Amniotic stem cell (primary cell): ENCODE data around the gene CPEB4.

Experiments
- DNase-seq: peaks from one replicate; lab custom pipeline; 2025; lab: John Stamatoyannopoulos, UW

CPEB4 gene

DNA sequence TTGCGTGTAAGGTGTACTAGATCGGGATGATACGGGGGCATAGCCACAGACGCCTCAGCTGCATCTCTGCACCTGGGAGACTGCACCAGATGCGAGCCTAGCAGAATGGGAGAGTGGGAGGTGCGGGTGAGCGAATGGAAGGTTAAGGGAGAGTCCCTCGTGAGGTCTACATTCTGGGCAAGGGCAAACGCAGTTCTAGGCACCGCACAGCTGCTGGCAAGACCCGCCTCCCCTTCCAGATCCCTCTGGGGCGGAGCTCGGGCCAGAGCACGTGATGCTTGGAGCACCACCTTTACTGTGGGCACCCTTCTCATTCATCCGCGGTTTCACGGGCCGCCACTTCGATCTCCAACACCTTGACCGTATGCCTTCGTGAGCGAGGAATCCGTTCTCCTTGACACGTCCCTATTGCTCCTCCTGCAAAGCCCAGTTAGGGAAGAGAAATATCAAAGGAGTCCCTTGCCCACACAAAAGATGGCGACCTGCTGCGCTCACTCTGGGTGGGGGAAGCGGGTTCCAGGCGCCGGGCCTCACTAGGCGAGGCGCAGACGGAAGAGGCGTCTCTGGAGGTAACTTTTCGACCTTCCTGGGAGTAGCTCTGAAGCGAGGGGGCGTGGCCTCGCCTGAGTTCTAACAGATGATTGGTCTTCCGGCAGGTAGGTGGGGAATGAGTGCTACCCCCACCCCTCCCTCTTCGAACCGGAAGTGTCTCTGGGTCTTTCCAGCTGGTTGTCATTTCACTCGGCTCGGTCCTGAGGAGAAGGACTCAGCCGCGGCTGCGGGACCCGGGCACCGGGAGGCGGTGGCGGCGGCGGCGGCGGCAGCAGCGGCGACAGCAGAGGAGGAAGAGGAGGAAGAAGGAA is at the start of gene CPEB4:
Gene CPEB4 (plus strand): TSS at position 740 of the 863 bp plus-strand sequence. CDS start 1,385 bp downstream, outside the sequence.
- peak; percentile 100 for DNase-seq

DNA sequence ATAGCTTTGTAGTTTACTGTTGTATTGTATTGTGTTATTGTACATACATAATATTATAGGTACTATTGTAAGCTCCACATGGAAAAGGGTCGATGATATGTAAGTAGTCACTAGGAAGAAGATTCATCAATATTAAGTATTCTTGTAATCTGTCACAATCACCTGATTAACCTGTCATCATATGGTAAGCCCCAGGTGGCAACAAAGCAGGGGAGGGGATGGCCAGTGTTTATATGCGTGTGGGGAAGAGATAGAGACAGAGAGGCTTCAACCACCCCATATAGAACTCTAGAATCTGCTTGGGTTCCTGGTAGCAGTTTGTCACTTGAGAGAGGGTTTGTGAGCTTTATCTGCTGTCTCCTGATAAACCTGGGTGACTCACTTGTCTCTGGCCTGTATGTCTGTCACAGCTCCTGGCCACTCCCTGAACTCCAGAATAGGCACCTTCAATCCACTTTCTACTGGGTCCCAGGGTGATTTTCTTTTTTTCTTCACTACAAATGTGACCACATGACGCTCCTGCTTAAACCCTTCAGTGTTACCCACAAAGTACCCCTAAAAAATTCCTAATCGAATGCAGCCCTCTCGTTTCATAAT is 48.9 kb upstream of the CPEB4 start:
- no peak for DNase-seq

DNA sequence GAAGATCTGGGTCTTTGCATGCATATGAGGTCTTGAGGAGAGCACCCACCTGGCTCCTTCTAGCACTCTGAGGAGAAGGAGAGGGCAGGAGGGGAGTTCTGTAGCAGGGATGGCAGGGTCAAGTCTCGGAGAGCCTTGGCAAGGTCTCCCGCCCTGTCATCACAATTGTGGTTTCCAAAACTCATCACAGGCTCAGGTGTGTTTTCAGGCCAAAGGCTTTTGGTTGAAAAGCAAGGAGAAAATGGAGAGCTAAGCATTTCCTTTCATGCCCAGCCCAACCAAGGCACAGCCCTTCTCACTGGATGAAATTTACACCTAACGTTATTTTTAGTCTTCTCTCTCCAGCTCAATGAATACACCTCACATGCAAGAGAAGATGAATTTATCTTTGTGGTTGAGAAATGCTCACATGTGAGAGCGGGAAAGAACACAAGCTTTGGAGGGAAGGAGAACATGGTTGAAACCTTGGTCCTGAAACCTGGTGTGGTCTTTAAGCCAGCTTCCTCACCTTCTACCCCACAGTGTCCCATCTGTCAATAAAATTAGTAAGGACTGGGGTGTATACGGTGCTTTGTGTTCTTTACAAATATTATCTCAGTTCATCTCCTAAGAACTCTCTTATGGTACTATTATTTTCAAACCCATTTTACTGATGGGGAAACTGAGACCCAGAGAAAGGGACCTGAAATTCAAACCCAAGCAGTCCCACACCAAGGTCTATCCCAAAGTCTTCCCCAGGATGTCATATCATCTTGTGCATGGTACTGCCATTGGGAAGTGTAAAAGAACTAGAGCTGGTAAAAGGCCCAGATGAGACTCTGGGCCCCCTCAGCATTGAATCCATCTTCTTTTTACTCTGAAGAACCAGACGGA is 47.8 kb upstream of the CPEB4 start:
- no peak for DNase-seq

DNA sequence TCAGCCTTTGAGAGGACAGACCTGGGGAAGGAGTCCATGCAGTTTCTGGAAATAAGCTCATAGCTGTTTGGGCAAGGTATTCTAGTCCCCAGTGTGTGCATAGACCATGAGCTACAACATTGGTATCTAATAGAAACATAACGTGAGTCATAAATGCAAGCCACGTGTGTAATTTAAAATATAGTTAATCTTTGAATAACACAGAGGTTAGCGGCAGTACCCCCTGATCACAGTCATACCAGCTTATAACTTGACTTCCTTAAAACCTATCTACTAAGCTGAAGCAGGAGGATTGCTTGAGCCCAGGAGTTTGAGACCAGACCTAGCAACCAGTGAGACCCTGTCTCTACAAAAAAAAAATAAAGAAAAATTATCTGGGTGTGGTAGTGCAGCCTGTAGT is 46.4 kb upstream of the CPEB4 start:
- DNase-seq: no peak

DNA sequence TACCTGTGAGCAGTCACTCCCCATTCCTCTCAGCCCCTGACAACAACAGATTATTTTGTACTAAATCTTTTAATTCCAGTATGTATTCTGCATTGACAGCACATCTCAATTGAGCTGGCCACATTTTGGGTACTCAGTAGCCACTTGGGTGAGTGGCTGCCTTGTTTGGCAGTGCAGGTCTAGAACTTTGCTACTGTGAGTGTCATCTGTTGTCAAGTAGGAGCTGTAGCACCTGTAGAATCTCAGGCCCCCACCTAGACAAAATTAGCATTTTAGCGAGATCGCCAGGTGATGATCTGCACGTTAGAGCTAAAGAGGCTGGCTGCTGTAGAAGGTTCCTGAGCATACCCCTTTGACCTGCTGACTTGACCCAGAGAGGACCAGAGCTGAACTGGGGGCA is 44.4 kb upstream of the CPEB4 start:
- no peak for DNase-seq

DNA sequence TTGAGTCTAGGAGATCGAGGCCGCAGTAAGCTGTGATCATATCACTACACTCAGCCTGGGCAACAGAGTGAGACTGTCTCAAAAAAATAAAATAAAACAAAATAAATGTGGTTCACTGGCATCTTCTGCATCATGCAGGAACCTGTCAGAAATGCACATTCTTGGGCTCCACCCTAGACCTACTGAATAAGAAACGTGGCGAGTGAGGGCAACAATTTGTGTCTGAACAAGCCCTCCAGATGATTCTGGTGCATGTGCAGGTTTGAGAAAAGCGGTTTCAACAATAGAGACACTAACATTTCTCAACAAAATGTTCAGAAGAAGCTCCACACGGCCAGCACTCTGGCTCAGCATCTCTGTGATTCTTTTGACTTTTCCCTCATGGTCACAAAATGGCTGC is 42.8 kb upstream of the CPEB4 start:
- DNase-seq: no peak

DNA sequence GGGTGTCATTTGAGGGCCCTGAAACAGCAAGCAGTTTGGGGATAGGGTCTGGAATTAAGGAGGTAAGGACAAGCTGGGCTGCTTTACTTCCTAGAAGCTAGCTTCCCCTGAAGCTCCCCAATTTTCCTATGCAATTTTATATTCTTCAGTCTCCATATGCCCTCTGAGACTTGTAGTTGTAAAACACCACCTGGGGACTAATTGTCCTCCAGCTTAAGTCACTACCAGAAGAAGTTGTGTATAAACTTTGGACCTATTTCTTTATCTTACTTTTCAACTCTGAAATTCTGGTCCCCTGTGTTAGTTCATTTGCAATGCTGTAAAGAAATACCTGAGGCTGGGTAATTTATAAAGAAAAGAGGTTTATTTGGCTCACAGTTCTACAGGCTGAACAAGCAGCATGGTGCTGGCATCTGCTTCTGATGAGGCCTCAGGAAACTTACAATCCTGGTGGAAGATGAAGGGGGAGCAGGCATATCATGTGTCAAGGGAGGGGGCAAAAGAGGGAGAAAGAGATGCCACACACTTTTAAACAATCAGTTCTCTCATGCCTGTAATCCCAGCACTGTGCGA is 41.1 kb upstream of the CPEB4 start:
- no peak for DNase-seq

DNA sequence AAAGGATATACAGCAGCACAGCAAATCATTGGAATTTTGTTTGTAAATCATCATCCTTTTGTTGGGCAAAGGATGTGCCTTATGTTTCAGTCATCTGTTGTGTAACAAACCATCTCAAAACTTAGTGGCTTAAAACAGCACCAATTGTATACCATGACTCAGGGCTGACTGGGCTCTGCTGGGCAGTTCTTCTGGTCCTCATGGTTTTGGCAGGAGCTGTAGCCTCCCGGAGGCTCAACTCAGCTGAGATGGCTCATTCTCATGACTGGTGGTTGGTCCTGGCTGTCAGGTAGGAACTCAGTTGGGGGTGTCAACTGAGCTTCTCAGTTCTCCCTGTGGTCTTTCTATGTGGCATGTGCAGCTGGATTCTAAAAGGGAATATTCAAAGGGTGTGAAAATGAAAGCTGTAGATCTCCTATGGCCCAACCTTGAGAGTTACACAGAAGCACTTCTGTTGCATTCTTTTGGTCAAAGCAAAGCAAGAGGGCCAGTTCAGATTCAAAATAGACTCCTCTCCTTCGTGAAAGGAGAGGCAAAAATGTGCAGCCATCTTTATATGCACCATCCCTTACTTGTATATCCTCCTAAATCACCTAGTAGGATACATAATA is 39.1 kb upstream of the CPEB4 start:
- no peak for DNase-seq

DNA sequence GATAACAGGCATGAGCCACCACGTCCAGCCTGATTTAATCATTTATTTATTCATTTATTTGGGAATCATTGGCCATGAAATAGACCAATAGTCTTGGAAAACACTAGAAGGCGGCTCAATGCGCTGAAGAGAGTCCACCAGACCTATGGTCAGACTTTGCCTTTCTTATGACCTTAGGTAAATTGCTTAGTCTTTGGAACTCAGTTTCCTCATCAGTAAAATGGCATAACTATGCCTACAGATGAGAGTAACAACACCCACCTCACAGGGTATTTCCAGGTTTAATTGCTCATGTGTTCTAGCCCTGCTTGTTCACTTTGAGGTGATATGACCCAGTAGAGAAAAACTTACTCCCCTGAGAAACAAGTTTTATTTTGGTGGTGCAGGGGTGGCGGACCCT is 38.2 kb upstream of the CPEB4 start:
- no peak for DNase-seq

DNA sequence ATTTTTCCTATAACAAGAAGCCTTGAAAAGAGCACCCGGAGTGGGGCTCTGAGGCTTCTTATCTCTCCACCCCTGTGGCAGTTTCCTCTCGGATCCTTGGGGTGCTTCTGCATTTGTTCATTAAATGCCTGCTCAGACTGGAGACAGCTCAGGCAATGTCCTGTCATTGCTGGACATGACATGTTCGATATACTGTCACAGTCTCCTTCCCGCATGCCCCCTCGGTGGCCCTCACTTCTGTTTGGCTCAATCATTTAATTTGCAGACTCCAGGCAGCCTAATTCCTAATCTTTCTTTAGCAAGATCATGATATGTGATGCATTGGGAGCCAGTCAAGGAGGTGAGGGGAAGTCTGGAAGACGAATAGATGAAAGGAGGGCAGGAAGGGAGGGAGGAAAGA is 37.5 kb upstream of the CPEB4 start:
- DNase-seq: no peak

DNA sequence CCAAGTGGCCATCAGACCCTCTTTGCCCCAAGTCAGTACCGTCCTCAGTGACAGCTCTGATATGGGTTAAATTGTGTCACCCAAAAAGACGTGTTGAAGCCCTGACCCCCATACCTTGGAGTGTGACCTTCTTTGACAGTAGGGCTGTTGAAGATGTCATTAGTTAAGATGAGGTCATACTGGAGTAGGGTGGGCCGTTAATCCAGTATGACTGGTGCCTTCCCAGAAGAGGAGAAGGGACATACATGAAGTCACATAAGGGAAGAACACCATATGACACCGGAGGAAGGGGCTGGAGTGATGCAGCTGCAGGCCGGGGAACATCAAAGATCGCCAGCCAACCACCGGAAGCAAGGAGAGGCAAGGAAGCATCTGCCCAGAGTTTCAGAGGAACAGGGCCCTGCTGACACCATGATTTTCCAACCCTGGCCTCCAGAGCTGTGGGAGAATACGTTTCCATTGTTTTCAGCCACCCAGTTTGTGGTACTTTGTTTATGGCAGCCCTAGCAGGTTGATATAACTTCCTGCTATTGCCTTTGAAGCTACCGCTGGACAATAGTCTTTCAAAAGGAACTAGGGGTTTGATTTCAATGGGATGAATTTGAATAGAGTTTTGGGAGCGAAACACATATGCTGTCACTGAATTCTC is 36.4 kb upstream of the CPEB4 start:
- no peak for DNase-seq

DNA sequence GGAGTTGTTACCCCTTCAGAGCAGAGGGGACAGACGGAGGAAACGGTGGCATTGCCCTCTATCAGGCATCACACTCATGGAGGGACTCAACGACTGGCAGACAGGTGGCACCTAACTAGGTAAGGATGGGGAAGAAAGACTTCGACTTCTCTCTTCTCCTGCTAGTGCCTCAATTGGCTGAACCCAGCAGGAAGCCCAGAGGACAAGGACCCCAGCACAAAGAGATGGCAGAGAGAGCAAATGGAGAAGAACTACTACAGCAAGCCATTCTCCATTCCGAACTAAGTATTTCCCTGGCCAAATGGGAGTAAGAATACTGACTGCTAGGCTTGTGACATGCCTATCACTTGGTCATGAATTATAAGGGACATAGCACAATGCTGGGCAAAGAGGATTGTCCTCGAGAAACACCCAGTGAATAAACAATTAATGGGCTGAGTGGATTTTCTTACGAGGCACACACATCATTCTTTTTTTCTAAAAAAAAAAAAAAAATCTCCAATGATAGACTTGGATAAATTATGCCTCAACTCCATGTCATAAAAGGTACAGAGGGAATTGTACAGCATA is 35.3 kb upstream of the CPEB4 start:
- DNase-seq: no peak

DNA sequence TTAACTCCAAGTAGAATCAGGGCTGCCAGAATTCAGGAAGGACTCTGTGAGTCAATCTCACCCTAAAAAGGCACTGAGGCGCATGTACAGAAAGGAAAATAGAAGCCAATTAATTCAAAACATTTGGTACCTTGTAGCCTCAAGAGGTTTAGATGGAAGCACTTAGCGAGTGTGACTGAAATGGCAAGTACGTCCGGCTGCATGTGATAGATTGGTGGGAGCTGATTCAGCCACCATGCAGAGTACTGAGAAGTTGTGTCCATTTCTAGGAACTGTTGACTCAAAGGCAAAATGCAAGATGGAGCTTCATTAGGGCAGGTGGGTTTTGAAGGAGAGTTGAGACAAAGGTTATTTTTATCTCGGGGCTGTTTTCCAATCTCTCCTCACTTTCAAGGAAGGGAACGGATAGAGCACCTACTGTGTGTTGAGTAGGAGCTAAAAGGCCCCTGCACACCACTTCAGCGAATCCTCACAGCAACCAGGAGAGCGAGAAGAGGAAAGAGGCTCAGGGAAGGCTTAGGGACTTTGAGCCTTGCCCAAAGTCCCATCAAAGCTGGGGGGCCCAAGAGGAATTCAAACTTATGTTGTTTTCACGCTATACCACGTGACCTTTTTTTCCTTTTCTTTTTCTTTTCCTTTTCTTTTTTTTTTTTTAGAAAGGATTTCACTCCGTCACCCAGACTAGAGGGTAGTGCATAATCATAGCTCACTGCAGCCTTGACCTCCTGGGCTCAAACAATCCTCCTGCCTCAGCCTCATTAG is 34.6 kb upstream of the CPEB4 start:
- no peak for DNase-seq

DNA sequence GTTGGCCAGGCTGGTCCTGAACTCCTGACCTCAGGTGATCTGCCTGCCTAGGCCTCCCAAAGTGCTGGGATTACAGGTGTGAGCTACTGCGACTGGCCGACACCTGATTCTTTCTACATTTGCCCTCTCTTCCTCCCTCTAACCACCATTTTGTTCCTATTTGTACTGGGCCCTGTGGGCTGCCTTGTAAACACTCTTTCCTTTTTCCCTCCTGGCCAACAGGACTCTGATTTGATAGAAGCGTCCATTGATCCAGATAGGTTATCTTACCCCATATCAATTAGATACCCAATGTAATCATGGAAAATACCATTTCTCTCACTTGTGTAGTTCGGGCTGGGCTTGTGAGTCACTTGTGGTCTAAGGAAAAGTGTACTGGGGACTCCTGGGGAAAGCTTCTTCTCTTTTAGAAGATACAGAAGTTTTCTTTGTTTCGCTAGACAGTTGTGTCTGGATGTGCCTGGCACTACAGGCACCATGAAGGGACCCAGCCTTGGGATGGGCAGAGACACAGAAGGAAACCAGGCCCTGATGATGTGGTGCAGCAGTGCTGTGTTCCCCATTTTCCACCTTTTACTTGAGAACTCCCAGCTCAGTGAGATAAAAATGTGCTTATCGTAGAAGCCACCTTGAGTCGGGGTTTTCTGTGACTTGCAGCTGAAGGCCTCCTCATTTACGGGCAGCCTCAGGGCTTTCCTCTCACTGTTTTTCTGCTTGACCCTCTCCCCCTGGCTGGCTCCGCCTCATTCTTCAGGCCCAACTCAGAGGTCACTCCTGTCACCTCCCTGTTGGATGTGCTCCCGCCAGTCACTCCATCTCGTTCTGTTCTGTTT is 32.8 kb upstream of the CPEB4 start:
- no peak for DNase-seq

DNA sequence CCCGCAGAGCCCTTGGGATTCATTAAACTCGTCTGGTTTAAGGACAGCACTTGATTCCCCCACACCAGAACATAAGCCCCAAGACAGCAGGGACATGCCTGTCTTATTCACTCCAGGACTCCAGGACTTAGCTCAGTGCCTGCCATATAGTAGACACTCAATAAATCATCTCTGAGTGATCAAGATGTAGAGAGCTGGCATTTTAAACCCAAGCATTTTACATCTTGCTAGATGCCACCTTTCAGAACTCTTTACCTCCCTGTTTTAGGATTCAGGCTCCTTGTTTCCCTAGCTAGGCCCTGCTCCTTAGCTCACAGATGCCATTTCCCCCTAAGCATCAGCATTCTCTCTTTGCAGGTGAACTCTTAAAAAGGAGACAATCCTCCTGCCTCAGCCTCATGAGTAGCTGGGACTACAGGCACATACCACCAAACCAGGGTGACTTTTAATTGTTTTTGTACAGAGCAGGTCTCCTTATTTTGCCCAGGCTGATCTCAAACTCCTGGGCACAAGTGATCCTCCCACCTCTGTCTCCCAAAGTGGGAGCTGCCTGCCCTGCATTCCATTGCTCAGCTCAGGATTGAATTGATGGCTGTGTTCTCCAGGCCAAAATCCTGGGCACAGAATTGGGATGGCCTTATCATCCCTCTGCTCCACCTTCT is 32.0 kb upstream of the CPEB4 start:
- DNase-seq: no peak

DNA sequence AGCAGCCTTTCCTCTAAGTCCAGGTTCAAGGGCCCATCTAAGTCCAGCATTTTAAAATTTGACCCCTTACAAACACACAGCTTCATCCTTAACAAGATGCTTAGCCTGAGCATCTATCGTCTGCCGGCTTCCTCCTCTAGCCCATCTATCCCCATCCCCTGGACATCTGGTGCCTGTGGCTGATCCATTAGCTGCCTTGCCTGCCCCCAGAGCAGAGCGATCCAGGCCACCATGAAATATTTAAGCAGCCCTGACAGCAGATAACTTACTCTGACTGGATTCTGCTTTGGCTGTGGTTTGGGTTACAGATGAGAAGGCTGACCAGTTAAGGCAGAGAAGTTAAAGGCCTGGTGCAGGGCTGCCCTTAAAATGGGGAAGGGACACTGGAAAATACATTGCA is 30.9 kb upstream of the CPEB4 start:
- DNase-seq: no peak

DNA sequence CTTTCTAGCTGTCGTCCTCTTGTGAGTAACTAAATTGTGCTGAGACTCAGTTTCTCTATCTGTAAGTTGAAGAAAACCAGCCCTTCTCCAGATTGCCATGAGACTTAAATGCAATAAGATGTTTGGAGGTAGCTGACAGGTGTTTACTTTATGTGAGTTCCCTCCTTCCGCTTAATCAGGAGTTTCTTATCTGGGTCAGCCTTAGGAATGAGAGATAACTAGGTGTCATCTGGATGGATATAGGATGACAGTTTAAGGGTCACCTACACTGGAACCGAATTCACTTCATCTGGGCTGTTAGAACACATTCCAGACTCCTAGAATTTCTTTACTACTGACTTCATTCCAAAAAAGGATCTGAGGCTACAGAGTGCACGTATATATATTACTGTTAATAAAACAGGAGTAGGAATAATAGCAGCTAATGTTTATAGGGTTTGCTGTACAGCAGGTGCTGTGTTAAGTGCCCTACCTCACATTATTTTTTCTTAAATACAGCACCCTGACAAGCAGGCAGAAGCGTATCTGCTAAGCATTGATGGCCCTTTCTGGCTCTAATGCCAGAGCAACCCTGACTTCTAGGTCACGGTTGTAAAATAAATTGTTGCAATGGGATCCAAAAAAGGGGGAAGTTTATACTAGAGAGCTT is 30.0 kb upstream of the CPEB4 start:
- no peak for DNase-seq

DNA sequence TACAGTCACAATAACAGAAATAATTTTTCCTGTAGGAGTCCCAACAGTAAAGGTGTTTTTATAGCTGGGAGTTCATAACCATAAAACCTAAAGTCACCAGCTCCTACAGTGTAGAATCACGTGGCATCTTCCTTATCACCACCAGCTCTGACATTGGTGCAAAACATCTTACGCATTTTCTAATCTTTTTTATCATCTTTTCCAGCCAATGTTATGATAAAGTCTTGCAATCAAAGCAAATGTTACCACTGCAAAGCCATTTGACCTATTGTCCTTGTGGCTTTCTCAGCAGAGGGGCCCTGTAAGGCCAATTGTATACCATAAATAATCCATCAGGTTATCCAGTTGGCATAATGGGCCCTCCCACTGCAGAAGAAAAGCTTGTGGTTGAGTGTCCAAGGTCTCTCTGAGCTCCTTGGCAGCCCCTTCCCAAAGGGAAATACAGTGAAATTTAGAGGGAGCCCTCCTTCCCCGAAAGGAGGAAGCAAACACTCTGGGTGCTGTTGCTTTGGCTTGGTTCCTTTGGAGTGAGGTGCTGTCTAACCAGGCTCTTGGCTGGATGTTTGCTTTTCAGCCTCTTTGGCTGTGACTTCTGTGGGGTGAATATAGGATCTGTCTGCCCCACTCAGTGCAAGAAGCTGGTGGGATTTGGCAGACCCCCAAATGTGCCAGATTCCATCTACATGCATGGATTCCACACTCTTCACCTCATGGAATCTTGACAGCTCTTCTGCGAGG is 29.3 kb upstream of the CPEB4 start:
- no peak for DNase-seq
